Astrocyte (in vitro differentiated cells and primary cell): ENCODE results near the gene GNAQ. TPM values are rescaled to one million over a fixed set of nuclear protein-coding genes. Genes with fewer than 3 reads are reported as not detected.
A peak's percentile ranks its signal among the peaks of the same experiment; 100 is the strongest.
"Not testable (repeated sequence)": the region's sequence is repeated elsewhere in the genome, so short reads cannot be mapped to it uniquely, and the experiment has no call there.

Experiments
- DNase-seq: peaks from one replicate; pipeline ENCODE4 v3.0.0-alpha.2; 2010; ENCODE audit warnings: low read depth
- FAIRE-seq: peaks from 2 replicates; lab custom pipeline; 2011; peaks lifted over from hg19 to GRCh38; lab: Jason Lieb, UNC
- H2AFZ ChIP-seq: 2 replicates; pipeline ENCODE4 v1.6.0; 2012; ENCODE audit warnings: low read depth, low read length, inconsistent platforms
- H3K27ac ChIP-seq: 2 replicates; pipeline ENCODE4 v1.5.1; 2011; ENCODE audit warnings: low read depth, low read length, inconsistent platforms
- H3K27me3 ChIP-seq: 2 replicates; pipeline ENCODE4 v1.6.0; 2011; ENCODE audit warnings: low read length, inconsistent platforms; ENCODE audit not compliant: insufficient read depth
- H3K36me3 ChIP-seq: 2 replicates; pipeline ENCODE4 v1.5.1; 2011; ENCODE audit warnings: low read length, inconsistent platforms; ENCODE audit not compliant: insufficient read depth
- H3K4me1 ChIP-seq: 2 replicates; pipeline ENCODE4 v1.5.1; 2011; ENCODE audit warnings: low read length, inconsistent platforms; ENCODE audit not compliant: insufficient read depth
- H3K4me2 ChIP-seq: 2 replicates; pipeline ENCODE4 v1.6.0; 2012; ENCODE audit warnings: low read length, inconsistent platforms
- H3K4me3 ChIP-seq: 2 replicates; pipeline ENCODE4 v1.5.1; 2011; ENCODE audit warnings: low read depth, mild to moderate bottlenecking, low read length, inconsistent platforms; ENCODE audit not compliant: insufficient read depth
- H3K79me2 ChIP-seq: 2 replicates; pipeline ENCODE4 v1.6.0; 2012; ENCODE audit warnings: mild to moderate bottlenecking, low read length, inconsistent platforms; ENCODE audit not compliant: insufficient read depth
- H3K9ac ChIP-seq: 2 replicates; pipeline ENCODE4 v1.6.0; 2012; ENCODE audit warnings: mild to moderate bottlenecking, low read length, inconsistent platforms
- H3K9me3 ChIP-seq: 2 replicates; pipeline ENCODE4 v1.5.1; 2012; ENCODE audit warnings: low read depth, mild to moderate bottlenecking, low read length, inconsistent platforms; ENCODE audit not compliant: insufficient read depth
- H4K20me1 ChIP-seq: 2 replicates; pipeline ENCODE4 v1.6.0; 2012; ENCODE audit warnings: low read length, inconsistent platforms; ENCODE audit not compliant: insufficient read depth
- H3K27ac Mint-ChIP-seq: one replicate; pipeline ENCODE4 v1.8.0; 2021; ENCODE audit warnings: mild to moderate bottlenecking, mixed read lengths; ENCODE audit not compliant: unreplicated experiment
- H3K27me3 Mint-ChIP-seq: one replicate; pipeline ENCODE4 v1.8.0; 2021; ENCODE audit warnings: low read depth, mixed read lengths; ENCODE audit not compliant: unreplicated experiment
- H3K36me3 Mint-ChIP-seq: one replicate; pipeline ENCODE4 v1.8.0; 2021; ENCODE audit warnings: low read depth, mixed read lengths; ENCODE audit not compliant: unreplicated experiment
- H3K4me1 Mint-ChIP-seq: one replicate; pipeline ENCODE4 v1.8.0; 2021; ENCODE audit warnings: low read depth, mixed read lengths; ENCODE audit not compliant: unreplicated experiment
- H3K4me3 Mint-ChIP-seq: one replicate; pipeline ENCODE4 v1.8.0; 2021; ENCODE audit warnings: mild to moderate bottlenecking, moderate library complexity, mixed read lengths; ENCODE audit not compliant: unreplicated experiment
- H3K9me3 Mint-ChIP-seq: one replicate; pipeline ENCODE4 v1.8.0; 2021; ENCODE audit warnings: mild to moderate bottlenecking, mixed read lengths; ENCODE audit not compliant: unreplicated experiment
- CTCF ChIP-seq: IDR thresholded peaks from 2 replicates; pipeline ENCODE4 v1.5.1; 2011; ENCODE audit warnings: low read depth, mild to moderate bottlenecking, inconsistent platforms, low read length, moderate library complexity; ENCODE audit not compliant: insufficient read depth
- EZH2 ChIP-seq: IDR thresholded peaks from 2 replicates; pipeline ENCODE4 v1.6.1; 2012; ENCODE audit warnings: mild to moderate bottlenecking, low read length, inconsistent platforms; ENCODE audit not compliant: insufficient read depth
- total RNA-seq: library from RNA; stranded (reverse); gene quantifications from 2 replicates; pipeline ENCODE4 v1.2.1, GENCODE V29; 2021

The GNAQ gene
- total RNA-seq, 1 donor from 2014 or later: 74.9 TPM

DNA sequence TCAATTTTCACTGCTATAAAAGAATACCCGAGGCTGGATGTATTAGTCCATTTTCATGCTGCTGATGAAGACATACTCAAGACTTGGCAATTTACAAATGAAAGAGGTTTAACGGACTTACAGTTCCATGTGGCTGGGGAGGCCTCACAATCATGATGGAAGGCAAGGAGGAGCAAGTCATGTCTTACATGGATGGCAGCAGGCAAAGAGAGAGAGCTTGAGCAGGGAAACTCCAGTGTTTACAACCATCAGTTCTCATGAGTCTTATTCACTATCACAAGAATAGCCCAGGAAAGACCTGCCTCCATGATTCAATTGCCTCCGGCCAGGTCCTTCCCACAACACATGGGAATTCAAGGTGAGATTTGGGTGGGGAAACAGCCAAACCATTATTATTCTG is 170.7 kb downstream of the GNAQ start:
- not testable (repeated sequence) for H3K27me3 ChIP-seq, H3K9ac ChIP-seq, H3K9me3 ChIP-seq, DNase-seq, H3K4me1 Mint-ChIP-seq, H3K4me2 ChIP-seq, H3K36me3 ChIP-seq, H3K4me1 ChIP-seq, H3K27me3 Mint-ChIP-seq, H2AFZ ChIP-seq, H3K4me3 Mint-ChIP-seq, H3K4me3 ChIP-seq, H3K27ac ChIP-seq, FAIRE-seq, H3K27ac Mint-ChIP-seq
- peaks cover 30% of the 10 kb centered on the region for H3K36me3 Mint-ChIP-seq
- peaks cover 16% of the 10 kb centered on the region for H3K79me2 ChIP-seq
- H4K20me1 ChIP-seq: peaks cover 36% of the 10 kb centered on the region
- peaks cover 17% of the 10 kb centered on the region for H3K9me3 Mint-ChIP-seq

GRCh38 chr9:77857513-77858259 is 173.9 kb downstream of the GNAQ start:
- Histone ChIP-seq H3K4me3 (no peak overlapping the region), H3K27me3 (no peaks in the 10 kb centered on the region), H3K9me3 (no peaks in the 10 kb centered on the region), H3K79me2 (peaks cover 22% of the 10 kb centered on the region), H3K4me1 (peaks cover 5% of the 10 kb centered on the region), H3K27ac (no peak overlapping the region), H4K20me1 (peaks cover 40% of the 10 kb centered on the region), H2AFZ (no peak overlapping the region), H3K9ac (no peak overlapping the region), H3K36me3 (no peaks in the 10 kb centered on the region), H3K4me2 (no peak overlapping the region)
- peaks cover 7% of the 10 kb centered on the region for H3K9me3 Mint-ChIP-seq
- no peak for TF ChIP-seq EZH2
- no peak for TF ChIP-seq CTCF
- H3K27me3 Mint-ChIP-seq: no peaks in the 10 kb centered on the region
- DNase-seq (no peak), FAIRE-seq (no peak)
- peaks cover 2% of the 10 kb centered on the region for H3K4me1 Mint-ChIP-seq
- peaks cover 18% of the 10 kb centered on the region for H3K36me3 Mint-ChIP-seq
- H3K4me3 Mint-ChIP-seq: no peak overlapping the region
- no peak overlapping the region for H3K27ac Mint-ChIP-seq

GRCh38 chr9:77856615-77857014 is 175.0 kb downstream of the GNAQ start:
- Histone ChIP-seq H3K27ac (no peak overlapping the region), H3K9me3 (no peaks in the 10 kb centered on the region), H4K20me1 (peaks cover 48% of the 10 kb centered on the region), H3K27me3 (no peaks in the 10 kb centered on the region), H3K36me3 (no peaks in the 10 kb centered on the region), H3K79me2 (peaks cover 22% of the 10 kb centered on the region), H3K4me2 (peak overlapping the region; percentile 62), H2AFZ (no peak overlapping the region), H3K9ac (no peak overlapping the region), H3K4me3 (no peak overlapping the region), H3K4me1 (peaks cover 12% of the 10 kb centered on the region)
- H3K4me3 Mint-ChIP-seq: no peak overlapping the region
- peaks cover 16% of the 10 kb centered on the region for H3K36me3 Mint-ChIP-seq
- FAIRE-seq (no peak), DNase-seq (no peak)
- peaks cover 2% of the 10 kb centered on the region for H3K4me1 Mint-ChIP-seq
- H3K27ac Mint-ChIP-seq: no peak overlapping the region
- H3K27me3 Mint-ChIP-seq: no peaks in the 10 kb centered on the region
- peaks cover 7% of the 10 kb centered on the region for H3K9me3 Mint-ChIP-seq
- no peak for TF ChIP-seq EZH2
- no peak for TF ChIP-seq CTCF
